AG04449 (cell line): Measurements from ENCODE around the gene EYS.

Experiments
- CTCF ChIA-PET: fragments of 350-600 bp; formaldehyde crosslinking; extraction: SDS; loops from one replicate; lab custom pipeline; 2021; ENCODE audit warnings: antibody characterized with exemption; lab: Yijun Ruan, JAX
- POLR2A ChIA-PET: fragments of 400-600, 350-600 bp; formaldehyde crosslinking; extraction: SDS; loops from one replicate; lab custom pipeline; 2020; ENCODE audit warnings: antibody characterized with exemption, inconsistent platforms; lab: Yijun Ruan, JAX
- DNase-seq: peaks from one replicate; pipeline ENCODE4 v3.0.0-alpha.2; 2010; ENCODE audit warnings: low read depth, low spot score
- H3K4me3 ChIP-seq: 2 replicates; pipeline ENCODE4 v1.5.1; 2011; ENCODE audit warnings: low read depth, mild to moderate bottlenecking, control low read depth, low read length
- TF ChIP-seq, protein P1 (sequence below): IDR thresholded peaks from one replicate; pipeline ENCODE4 v1.5.1; 2011; ENCODE audit warnings: mild to moderate bottlenecking, moderate library complexity, low read length, control low read depth, inconsistent platforms; ENCODE audit not compliant: insufficient read depth; ENCODE audit errors: missing control alignments

The EYS gene

DNA sequence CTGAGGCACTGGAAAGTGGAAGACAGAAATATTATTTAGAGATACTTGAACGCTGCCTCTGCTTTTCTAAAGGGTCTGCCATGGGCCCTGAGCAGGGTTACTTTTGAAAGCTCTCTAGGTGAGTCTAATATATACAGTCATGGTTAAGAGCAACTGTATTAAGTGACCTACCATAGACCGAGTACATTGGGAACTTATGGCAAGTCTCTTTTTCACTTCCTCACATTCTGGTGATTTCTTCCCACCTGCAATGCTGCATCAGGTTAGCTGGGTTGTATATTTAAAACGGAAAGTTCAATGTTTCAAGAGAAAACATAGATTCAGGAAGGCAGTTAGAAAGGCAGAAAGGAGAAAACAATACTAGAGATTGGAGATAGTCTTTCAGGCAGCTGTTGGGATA is 1916.7 kb downstream of the EYS start:
- POLR2A ChIA-PET, result no interaction called here
- H3K4me3 ChIP-seq, result no peak overlapping the region
- DNase-seq, result no peak
- CTCF ChIA-PET, result interaction anchor here (1.4 to 4.3 kb wide), 2 partner anchors 12 to 29 kb away, joined by 5 to 25 read pairs; no protein-coding TSS in a partner anchor
- TF ChIP-seq, protein P1, sequence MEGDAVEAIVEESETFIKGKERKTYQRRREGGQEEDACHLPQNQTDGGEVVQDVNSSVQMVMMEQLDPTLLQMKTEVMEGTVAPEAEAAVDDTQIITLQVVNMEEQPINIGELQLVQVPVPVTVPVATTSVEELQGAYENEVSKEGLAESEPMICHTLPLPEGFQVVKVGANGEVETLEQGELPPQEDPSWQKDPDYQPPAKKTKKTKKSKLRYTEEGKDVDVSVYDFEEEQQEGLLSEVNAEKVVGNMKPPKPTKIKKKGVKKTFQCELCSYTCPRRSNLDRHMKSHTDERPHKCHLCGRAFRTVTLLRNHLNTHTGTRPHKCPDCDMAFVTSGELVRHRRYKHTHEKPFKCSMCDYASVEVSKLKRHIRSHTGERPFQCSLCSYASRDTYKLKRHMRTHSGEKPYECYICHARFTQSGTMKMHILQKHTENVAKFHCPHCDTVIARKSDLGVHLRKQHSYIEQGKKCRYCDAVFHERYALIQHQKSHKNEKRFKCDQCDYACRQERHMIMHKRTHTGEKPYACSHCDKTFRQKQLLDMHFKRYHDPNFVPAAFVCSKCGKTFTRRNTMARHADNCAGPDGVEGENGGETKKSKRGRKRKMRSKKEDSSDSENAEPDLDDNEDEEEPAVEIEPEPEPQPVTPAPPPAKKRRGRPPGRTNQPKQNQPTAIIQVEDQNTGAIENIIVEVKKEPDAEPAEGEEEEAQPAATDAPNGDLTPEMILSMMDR, result no peak

DNA sequence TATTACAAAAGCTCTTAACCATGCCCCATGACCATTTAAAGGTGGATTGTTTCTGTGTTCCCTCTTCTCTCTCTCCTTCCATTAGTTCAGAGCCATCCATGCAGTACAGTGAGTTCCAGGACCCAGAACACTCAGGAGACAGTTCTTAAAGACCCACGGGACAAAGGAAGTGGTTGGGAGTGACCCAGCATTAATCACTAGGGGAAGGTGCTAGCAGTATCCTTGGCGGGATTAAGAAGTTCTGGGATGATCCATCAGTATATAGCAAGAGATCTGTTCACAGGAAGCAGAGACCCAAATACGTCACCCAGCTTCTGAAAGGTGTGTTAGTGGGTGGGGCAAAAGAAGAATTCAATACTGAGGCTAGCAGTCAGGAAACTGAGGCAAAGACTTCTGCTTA is 1917.3 kb downstream of the EYS start:
- TF ChIP-seq, protein P1, result no peak
- no peak for DNase-seq
- no peak overlapping the region for H3K4me3 ChIP-seq
- CTCF ChIA-PET, result interaction anchor here (1.4 to 4.3 kb wide), 2 partner anchors 13 to 28 kb away, joined by 5 to 25 read pairs; no protein-coding TSS in a partner anchor
- POLR2A ChIA-PET, result no interaction called here

DNA sequence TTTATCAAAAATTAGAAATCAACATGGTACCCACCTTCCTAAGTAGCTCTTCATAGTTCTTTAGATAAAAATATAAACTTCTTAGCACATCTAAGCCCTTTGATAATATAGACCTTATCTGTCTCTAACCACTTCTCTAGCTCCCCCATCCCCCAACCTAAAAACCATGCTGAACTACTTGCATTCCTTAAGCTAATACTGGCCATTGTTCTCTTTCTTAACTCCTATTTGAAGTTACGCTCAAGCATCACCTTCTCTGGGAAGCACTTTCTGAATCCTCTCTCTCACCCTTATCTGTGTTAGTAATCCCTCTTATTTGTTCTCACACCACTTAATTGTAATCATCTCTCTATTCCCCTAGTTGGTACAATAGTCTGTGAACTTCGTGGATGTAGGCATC is 1918.5 kb downstream of the EYS start:
- no peak for DNase-seq
- POLR2A ChIA-PET, result no interaction called here
- no peak overlapping the region for H3K4me3 ChIP-seq
- CTCF ChIA-PET, result interaction anchor here (1.0 to 4.3 kb wide), 2 partner anchors 14 to 24 kb away, joined by 3 to 25 read pairs; no protein-coding TSS in a partner anchor
- TF ChIP-seq, protein P1, result no peak

DNA sequence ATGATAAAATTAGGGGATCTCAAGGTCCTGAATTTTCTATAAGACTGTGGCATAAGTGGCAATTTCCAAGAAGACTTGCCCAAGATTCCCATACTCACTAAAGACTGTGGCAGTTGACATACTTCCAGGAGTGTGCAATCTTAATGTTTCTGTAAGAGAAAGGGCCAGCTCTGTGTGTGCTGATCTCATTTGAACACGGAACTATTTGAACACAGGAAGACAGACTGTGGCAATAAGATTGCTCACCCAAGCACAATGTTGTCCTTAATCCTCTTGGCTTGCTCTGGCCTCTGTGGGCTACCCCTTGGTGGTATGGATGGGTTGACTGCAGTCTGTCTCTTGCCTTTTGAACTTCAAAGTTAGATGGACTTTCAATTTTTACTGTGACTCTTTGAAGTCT is 1920.0 kb downstream of the EYS start:
- CTCF ChIA-PET, result interaction anchor here (4.3 kb wide), 1 partner anchor 15 kb away, joined by 25 read pairs; no protein-coding TSS in a partner anchor
- POLR2A ChIA-PET, result no interaction called here
- no peak overlapping the region for H3K4me3 ChIP-seq
- TF ChIP-seq, protein P1, result no peak
- no peak for DNase-seq

DNA sequence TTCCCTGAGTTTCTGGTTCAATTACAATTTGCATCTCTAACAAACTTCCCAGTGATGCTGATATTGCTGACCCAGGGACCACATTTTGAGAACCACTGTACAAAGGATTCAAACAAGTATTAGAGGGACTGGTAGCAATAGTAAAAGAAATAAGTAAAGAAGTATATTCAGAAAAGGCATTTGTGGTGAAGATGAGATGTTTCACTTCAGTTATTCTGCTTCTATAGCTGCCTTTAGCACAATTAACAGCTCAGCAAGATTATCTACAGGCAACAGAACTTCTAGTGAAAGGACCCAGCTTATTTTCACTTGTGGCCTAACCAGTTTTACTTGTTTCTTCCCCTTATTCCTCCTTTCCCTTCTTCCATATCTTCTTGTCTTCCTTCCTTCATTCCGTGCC is 1922.0 kb downstream of the EYS start:
- CTCF ChIA-PET, result interaction anchor here (0.8 to 1.3 kb wide), 2 partner anchors 17 to 477 kb away, joined by 3 read pairs; no protein-coding TSS in a partner anchor

DNA sequence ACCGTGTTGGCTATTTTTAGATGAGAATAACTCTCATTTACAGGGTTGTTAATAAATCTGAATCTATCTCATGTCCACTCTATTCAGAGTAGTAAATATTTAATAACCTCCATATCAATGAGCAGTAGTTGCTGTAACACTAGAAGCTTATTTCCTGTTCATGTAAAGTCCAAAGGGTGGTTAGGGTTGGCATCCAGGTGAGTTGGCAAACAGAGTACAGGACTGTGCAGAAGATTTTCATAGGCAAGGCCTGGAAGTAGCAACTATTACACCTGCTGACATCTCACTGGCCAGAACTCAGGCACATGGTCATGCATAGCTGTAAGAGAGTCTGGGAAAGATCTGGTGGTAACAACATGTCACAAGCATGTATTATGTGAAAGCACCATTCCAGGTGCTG is 1923.9 kb downstream of the EYS start:
- no peak overlapping the region for H3K4me3 ChIP-seq
- CTCF ChIA-PET, result interaction anchor here (1.3 to 2.7 kb wide), 4 partner anchors 11 to 185 kb away, joined by 3 to 11 read pairs (median 5); no protein-coding TSS in a partner anchor
- POLR2A ChIA-PET, result no interaction called here
- DNase-seq, result no peak
- TF ChIP-seq, protein P1, result no peak

More for the DNA sequence above, 1922.0 kb downstream of the EYS start:
- TF ChIP-seq, protein P1, result no peak
- POLR2A ChIA-PET, result no interaction called here
- no peak overlapping the region for H3K4me3 ChIP-seq
- no peak for DNase-seq
